HG03571 (cell line): Measurements from ENCODE around the gene PHPT1.
"Not testable (repeated sequence)": the region's sequence is repeated elsewhere in the genome, so short reads cannot be mapped to it uniquely, and the experiment has no call there.

ENCODE experiments used
- ATAC-seq: cut with Tn5 transposase; IDR thresholded peaks from one replicate; pipeline ENCODE4 v1.9.1; 2021; ENCODE audit not compliant: unreplicated experiment

PHPT1 gene

DNA sequence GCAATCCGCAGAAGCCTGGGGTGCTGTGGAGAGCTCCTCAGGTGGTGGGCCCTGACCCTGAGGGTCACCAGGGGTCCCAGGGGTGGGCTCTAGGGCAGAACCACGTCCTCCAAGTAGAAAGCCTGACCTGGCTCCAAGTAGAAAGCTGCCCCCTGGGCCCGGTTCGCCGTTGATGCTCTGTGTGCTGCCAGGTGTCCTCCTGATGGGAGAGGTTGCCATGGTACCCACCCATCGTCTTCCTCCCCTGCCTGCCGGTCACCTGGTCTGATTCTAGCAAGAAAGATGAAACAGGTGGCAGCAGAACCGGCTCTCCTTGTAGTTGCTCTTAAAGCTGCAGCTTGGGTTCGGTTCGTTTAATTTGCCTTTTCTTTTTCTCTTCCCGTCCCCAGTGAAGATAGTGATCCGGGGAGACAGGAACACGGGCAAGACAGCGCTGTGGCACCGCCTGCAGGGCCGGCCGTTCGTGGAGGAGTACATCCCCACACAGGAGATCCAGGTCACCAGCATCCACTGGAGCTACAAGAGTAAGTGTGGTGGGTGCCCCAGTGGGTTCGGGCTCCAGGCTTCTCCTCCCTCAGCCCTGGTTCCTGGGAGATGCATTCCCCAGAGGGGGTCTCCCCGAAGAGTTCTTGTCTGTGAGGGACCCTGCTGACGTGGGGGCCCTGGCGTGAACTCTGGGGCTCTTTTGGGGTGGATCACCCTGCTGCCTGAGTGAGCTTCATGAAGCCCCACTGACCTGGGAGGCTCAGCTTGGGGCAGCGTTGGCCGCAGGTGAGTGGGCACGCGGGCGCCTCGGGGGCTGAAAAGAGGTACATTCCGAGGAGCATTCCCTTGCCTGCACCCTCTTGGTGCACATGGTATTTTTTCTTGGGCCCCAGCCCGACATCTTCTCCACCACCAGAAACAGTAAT lies 25.8 kb upstream of the PHPT1 start:
- ATAC-seq: no peak

DNA sequence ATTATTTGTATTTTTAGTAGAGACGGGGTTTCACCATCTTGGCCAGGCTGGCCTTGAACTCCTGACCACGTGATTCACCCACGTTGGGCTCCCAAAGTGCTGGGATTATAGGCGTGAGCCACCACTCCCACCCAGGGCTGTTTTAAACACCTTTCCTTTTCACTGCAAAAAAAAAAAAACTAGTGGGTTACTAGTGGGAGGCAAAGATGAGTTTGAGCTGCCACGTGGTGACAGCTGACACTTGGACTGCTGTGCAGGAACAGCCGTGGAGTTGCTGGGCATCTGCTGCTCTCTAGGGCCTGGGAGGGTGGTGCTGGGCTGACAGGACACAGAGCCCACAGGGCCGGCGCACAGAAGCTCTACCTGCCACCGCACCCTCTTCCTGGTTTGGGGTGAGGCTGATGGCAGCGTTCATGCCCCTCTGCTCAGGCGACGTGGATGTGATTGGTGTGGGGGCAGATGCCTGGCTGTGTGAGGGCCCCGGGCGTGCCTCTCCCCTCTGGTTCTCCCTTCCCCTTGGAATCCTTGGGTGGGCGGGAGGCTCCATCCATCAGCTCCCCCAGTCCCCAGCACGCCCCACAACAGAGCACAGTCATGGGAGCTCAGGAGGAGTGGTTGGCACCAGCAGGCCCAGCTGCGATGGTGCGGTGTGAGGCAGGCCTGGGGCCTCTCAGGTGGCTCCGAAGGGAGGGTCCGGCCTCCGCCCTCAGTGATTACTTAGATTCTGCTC lies 24.5 kb upstream of the PHPT1 start:
- ATAC-seq: no peak

DNA sequence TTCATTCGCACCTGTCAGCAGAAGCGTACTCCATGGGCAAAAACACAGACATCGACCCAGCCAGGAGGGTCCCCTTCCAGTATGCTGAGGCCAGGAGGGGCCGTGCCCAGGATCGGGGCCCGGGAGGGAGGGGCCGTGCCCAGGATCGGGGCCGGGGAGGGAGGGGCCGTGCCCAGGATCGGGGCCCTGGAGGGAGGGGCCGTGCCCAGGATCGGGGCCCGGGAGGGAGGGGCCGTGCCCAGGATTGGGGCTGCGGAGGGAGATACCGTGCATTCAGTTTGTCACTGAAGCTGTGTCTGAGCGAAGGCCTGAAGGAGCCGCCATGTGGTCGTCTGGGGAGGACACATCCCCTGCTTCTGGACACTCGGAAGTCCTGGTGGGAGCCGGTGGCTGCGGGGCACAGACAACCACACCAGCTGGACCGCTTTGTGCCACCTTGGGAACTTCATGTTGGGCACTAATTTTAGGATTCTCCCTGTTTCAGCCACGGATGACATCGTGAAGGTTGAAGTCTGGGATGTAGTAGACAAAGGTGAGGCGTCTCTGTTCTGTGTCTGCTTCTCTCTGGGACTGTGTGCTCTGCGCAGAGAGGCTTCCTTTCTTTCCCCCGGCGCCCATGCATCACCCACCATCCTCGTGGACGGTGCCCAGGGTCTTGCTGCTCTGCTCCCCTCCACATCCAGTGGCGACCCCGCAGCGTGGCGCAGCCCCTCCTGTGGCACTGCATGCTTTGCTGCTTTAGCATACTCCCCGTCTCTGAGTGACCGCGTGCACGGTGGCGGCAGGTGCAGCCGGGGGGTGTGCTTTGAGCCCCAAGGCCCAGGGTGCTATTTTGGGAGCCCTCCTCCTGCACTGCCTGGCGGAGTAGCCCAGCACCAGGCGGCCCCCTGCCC lies 23.7 kb upstream of the PHPT1 start:
- no peak for ATAC-seq

DNA sequence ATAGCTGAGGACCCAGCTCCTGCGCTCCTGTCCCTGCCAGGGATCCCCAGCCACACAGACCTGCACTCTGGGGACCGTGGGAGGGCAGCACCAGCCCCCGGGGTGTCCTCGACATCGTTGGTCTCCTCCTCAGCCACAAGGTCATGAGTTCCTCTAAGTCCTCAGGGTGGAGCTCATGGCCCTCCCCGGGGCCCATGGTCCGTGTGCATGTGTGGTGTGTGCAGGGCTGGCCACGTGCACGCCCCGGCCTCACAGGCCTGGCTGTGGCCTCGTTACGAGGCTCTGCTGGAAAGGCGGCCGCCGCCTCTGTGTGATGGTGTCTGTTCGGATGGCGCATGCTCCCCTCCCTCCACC lies 23.0 kb upstream of the PHPT1 start:
- ATAC-seq: no peak

DNA sequence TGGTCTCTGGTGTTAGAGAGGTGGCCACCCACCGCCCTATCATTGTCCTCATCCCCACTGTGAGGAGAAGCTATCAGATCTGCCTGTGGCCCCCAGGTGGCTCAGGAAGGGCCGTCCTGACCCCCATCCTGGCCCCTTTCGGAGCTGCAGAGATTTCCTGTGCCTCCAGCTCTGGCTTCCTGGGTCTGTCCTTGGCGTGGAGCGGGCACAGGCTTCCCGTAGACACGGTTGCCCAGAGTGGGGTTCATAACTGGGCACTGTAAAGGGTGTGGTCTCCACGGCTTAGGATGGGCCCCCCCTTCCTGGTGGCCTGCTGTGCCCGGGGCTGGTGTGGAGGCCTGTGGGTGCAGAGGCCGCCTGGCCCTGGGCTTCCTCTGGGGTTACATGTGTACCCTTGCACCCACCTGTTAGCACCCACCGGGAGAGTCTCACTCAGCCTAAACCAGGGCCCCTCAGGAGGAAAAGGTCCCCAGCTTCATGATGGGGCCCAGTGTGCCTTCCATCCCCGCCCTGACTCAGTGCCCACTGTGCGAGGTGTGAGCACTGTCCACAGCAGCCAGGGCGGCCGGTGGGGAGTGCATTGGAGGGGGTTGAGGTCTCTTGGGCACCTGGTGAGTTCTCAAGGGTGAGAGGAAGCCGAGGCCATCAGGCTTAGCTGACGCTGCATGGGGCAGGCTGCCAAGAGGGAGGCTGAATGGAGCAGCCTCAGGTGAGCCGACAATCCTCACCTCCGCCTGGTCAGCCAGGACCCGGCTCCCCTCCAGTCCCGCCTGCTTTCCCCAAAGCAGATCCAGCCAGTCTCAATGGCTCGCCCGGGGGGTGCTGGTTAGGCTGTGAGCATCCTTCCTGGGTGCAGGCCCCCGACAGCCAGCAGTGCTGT lies 22.3 kb upstream of the PHPT1 start:
- ATAC-seq: no peak

DNA sequence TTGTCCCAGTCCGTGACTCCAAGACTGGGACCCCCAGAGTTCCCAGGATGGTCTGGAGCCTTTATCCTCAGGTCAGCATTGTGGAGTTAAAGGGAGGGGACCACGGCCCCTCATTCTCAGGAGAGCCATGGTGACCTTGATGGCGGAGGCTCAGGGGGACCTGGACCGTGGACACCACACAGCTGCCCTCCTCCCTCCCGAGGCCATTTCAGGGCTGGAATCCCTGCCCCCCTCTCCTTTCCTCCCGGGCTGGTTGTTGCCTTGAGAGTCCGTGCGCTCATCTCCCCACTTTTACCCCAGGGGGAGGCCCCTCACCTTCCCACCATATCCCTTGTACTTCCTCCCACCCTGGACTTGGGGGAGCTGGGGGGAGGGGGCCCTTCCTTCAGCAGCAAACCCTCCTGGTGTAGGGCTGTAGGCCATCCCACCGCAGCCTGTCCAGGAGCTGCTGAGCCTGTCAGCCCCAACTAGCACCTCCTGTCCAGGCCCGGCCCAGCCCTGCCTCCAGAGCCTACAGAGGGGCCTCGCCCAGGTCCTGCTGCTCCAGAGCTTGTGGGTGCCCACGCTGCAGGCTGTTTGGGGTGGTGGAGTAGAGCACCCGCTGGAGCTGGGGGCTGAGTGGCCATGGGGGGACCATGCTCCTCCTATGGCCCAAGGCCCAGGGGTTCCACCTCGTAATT lies 21.3 kb upstream of the PHPT1 start:
- no peak for ATAC-seq

DNA sequence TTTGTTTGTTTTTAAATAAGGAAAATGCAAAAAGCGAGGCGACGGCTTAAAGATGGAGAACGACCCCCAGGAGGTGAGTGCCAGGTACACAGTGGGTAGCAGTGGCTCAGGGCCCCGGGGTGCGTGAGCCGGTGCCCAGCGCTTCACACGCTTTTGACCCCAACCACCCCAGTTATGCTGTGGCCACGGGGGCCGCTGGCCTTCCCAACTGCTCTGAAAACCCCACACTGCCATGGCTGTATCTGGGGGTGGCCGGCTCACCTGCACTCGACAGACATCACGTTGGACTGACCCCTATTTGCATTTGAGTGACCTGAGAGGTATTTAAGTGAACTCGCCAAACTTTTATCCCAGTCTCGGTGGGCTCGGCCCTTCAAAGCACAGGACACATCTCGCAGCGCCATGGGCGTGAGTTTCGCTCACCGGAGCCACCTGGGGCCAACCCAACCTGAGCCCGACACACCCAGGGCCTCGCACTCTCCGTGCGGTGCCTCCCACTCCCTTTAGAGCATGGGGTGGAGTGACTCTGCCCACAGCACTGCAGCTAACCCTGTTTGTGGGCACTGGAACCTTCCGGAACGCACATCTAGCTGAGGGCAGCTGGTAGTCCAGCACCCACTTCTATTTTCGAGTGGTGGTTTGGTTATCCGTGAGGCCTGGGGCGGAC lies 20.6 kb upstream of the PHPT1 start:
- no peak for ATAC-seq

DNA sequence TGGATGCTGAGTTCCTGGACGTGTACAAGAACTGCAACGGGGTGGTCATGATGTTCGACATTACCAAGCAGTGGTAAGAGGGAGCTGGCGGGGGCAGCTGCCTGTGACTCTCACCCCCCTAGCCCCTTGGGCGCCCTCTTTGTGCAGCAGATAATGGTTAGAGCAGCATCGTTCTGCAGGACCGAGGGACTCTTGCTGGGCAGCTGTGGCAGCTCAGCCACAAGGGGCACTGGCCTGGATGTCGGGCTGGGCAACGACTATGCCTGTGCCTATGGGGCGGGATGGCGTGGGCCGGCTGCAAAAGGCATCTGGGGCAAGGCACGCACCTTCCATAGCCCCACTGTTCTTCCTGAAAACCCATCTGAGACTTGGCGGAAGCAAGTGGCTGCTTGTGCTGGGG lies 19.8 kb upstream of the PHPT1 start:
- no peak for ATAC-seq

DNA sequence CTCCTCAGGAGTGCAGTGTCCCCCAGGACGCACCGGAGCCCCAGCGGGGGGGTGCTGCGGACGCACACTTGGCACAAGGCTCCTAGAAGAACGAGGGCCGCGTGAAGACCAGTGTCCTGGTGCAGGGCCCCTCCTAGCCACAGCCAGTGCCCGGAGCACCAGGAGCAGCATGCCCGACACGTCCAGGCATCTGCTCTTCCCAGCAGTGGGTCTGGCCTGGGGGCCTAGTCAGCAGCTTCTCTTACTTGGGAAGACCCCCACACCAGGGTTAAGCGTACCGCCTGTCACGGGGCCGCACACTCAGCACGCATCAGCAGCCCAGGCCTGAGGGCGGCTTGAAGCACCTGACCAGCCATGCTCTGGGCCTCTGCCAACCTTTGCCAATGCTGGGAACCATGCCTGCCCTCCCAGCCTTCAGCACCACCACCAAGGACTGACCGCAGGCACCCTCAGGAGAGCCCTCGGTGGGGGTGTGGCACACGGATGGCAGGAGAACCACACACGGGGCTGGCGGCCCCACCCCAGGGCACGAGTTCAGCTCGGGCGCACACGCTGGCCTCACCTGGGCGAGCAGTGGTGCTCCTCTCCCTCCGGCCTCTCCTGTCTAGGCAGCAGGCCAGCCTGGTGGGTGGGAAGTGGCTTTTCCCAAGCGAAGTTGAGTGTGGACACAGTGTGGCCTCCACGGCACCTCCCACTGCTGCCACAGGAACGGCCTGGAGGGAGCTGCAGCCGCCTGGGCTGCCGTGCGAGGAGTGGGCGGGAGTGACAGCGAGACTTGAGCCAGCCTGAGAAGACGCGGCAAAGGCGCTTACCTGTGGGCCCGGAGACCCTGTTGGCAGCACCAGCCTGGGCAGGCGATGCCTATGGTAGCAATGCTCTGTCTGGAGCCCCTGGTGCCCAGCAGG lies 19.0 kb upstream of the PHPT1 start:
- no peak for ATAC-seq

DNA sequence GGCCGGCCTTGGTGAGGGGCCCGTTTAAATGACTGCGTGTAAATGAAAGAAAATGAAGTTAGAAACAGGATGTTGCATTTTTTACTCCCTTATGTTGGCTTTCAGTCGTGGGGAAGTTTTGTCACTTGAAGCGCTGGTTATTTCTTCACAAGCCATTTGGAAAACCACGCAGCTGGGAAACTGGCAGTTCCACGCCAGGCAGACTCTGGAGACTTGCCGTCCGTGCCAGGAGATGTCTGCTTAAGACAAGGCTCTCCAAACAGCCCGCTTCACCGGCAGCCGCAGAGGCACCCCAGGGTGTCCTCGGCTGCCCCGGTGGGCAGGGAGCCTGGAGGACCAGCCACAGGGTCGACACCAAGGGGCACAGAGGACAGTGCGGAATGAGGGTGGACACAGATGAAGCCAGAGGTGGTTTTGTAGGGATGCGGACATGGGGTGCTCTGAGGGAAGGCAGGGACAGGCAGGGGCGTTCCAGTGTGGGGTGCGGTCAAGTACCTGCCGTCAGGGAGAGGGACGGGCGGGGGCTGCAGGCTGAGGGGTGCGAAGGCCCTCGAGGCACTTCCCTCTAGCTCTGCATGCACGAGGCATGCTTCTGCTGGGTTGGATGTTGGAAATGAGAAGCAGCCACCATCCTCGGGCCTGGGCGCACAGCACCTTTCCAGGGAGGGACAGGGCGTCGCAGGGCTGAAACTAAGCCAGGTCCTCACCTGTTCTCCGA lies 18.0 kb upstream of the PHPT1 start:
- ATAC-seq: no peak

DNA sequence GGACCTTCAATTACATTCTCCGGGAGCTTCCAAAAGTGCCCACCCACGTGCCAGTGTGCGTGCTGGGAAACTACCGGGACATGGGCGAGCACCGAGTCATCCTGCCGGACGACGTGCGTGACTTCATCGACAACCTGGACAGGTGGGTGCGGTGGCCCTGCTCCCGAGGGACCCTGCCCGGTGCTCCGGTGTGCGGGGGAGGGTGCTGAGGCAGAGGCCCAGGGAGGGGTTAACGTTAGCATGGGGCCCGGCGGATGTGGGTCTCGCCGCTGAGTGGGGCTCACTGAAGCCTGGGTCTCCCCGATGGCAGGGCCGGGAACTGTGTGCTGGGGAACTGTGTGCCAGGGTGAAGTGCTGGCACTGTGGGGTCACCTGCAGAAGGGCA lies 17.5 kb upstream of the PHPT1 start:
- no peak for ATAC-seq

DNA sequence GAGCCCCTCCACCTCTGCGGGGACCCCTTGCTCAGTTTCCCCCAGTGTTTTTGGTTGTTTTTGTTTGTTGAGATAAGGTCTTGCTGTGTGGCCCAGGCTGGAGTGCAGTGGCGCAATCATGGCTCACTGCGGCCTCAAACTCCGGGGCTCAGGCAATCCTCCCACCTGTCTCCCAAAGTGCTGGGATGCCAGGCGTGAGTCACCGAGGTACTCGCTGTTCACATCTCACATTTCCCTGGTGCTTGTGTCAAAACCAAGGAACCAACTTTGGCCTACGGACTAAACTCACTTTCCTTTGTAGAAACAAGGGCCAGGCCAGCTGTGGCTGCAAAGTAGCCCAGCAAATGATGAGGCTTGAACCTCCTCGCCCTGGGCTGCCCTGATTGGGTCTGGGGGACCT lies 16.6 kb upstream of the PHPT1 start:
- no peak for ATAC-seq

DNA sequence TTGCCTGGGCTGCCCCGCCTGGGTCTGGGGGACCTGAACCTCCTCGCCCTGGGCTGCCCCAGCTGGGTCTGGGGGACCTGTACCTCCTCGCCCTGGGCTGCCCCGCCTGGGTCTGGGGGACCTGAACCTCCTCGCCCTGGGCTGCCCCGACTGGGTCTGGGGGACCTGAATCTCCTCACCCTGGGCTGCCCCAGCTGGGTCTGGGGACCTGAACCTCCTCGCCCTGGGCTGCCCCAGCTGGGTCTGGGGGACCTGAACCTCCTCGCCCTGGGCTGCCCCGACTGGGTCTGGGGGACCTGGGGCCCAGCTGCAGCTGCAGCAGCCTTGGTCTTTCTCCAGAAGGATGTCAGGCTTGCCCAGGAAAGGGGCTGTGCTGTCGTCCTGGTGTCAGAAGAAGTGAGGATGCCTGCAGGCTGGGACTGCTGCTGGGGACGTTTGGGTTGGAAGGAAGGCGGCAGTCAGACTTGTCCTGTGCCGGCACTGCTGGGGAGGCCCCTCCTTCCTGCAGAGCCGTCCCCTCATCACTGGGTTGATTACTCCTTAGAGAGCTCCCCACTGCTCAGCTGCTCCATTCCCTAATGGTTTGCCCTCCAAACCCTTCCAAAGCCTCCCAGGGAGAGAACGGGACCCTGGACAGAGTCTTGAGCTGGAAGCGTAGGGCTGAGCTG lies 15.7 kb upstream of the PHPT1 start:
- not testable (repeated sequence) for ATAC-seq

DNA sequence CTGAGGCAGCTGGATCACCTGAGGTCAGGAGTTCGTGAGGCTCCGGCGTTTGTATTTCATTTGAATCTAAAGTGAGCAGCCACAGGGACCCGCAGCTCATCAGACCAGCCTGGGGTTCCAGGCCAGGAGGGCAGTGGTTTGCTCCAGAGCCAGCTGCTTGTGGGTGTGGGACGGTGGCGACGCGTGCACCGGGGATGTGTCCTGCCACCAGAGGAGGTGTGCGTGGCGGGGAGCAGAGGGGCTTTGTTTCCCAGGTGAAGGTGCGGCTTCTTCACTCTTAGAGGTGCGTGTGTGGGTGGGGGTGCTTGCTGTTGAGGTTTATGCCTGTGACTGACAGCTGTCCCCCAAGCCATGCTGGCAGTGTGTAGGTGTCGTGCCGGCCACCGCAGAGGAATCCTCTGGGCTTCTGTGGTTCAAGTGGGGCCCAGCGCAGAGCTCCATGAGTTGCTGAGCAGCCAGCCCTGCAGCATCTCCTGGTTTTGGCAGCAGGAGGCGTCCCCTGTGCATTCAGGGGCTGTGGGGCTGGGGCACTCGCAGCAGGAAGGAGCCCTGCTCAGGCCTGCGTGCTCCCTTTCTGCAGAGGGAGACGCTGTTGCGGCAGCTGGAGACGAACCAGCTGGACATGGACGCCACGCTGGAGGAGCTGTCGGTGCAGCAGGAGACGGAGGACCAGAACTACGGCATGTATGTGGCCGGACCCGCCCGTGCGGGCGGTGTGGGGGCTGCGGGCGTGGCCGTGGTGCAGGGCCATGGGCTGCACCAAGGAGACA lies 13.9 kb upstream of the PHPT1 start:
- ATAC-seq: no peak

DNA sequence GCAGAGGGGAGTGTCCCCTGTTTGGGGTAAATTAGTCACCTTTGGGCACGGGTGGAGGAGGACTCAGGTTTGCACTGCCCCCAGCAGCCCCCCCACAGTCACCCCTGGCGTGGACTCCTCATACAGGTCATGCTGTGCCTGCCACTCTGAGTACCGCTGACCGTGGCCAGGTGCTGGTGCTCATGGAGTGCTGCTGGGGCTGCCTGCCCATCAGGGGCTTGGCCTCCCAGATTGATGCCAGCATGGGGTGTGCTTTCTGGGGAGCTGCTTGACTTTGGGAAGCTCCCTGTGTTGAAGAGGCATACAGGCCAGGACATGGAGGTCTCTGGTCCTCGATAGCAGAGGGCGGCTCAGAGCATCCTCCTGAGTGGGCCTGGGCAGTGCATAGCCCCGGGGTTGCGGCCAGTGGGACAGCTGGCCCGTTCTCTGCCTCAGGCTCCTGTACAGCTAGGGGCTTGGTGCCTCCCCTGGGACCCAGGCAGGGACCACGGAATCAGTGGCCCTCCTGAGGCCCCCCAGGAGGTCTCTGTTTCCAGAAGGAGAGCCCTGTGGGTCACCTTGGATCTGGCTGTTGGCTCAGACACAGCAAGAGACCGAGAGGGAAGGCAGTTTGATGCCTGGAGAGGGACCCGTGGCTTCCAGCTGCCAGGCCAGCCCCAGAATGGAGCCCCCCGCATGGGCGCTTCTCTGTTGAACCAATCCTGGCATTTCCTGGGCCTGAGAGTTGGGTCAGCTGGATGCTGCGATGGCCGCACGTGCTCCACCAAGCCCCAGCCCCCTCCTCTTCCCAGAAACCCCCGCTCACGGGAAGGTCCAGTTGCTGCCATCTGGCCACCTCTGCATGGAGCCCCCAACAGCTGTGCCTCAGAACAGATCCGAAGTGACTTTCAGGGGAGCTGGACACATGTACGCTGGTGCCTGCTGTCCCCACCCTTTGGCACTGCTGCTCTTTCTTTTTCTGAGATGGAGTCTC lies 13.0 kb upstream of the PHPT1 start:
- ATAC-seq: no peak
